Heart right ventricle (tissue), 16 donors: Measurements from ENCODE around the gene GP9. TPM values are rescaled to one million over a fixed set of nuclear protein-coding genes. Genes with fewer than 3 reads are reported as not detected.
A peak's percentile ranks its signal among the peaks of the same experiment; 100 is the strongest.

Experiments used
- ATAC-seq, 8 donors: fragments of 200-7000 bp; cut with Tn5 transposase; one replicate each; pipeline ENCODE4 v1.9.1; 2020; ENCODE audit warnings: mild to moderate bottlenecking in 8 of 8, moderate library complexity in 8 of 8, moderate number of reproducible peaks in 1 of 8
- DNase-seq, 2 donors: peaks; one replicate each; pipeline ENCODE4 v3.0.0-alpha.2; 2020
- H3K27ac ChIP-seq, 10 donors: fragments of 200-600 bp; sonication (generic) in 2 of 10; one replicate each; pipeline versions ENCODE4 v1.5.0 to v1.8.0; 2020 to 2022; ENCODE audit warnings: mild to moderate bottlenecking in 3 of 10
- H3K27me3 ChIP-seq, 7 donors: fragments of 200-600 bp; one replicate each; pipeline ENCODE4 v1.8.0; 2021 to 2022; ENCODE audit warnings: mild to moderate bottlenecking in 2 of 7
- H3K36me3 ChIP-seq, 9 donors: fragments of 200-600 bp; sonication (generic) in 1 of 9; one replicate each; pipeline versions ENCODE4 v1.5.0 to v1.8.0; 2020 to 2022; ENCODE audit warnings: mild to moderate bottlenecking in 2 of 9
- H3K4me1 ChIP-seq, 9 donors: fragments of 200-600 bp; sonication (generic) in 1 of 9; one replicate each; pipeline versions ENCODE4 v1.5.0 to v1.8.0; 2020 to 2022; ENCODE audit warnings: mild to moderate bottlenecking in 4 of 9
- H3K4me3 ChIP-seq, 10 donors: fragments of 200-600 bp; sonication (generic) in 2 of 10; one replicate each; pipeline versions ENCODE4 v1.5.0 to v1.8.0; 2020 to 2022; ENCODE audit warnings: mild to moderate bottlenecking in 7 of 10, moderate library complexity in 2 of 10
- H3K9me3 ChIP-seq, 11 donors: fragments of 200-600 bp in 10 of 11; sonication (generic) in 2 of 11; one replicate each; pipeline versions ENCODE4 v1.5.0 to v1.8.0; 2013 to 2022; ENCODE audit warnings: mild to moderate bottlenecking in 2 of 11, control low read depth in 1 of 11, moderate library complexity in 1 of 11
- CTCF ChIP-seq, 9 donors: fragments of 200-600 bp; sonication (generic) in 2 of 9; IDR thresholded peaks; one replicate each; pipeline versions ENCODE4 v1.5.0 to v1.8.0; 2021 to 2022; ENCODE audit warnings: antibody characterized with exemption in 9 of 9, mild to moderate bottlenecking in 5 of 9, moderate library complexity in 1 of 9
- WGBS, 2 donors: extraction: QIAGEN DNeasy Blood & Tissue Kit; methylation state at CpG; one replicate each; pipeline ENCODE4 v1.1.7; 2013; ENCODE audit warnings: inconsistent platforms in 1 of 2; 5-methylcytosine and 5-hydroxymethylcytosine counted together
- intact Hi-C, 10 donors: fragments of 100-400 bp; cut with DNase I; formaldehyde crosslinking; loops; one replicate each; pipeline versions ENCODE4 v1.11.1 to v1.14.2; 2022
- polyA plus RNA-seq, 2 donors: library from polyadenylated mRNA; stranded (reverse); fragments of 200-250 nt; gene quantifications; one replicate each; pipeline ENCODE4 v1.2.3, GENCODE V29; 2013
- total RNA-seq, 10 donors: library from RNA; stranded (reverse); fragmentation: NEBNext Ultra II Directional in 3 of 10; extraction: Animal tissue kit (Norgen Biotek cat#: 25700) in 3 of 10; gene quantifications; one replicate each; pipeline versions ENCODE4 v1.2.1 to v1.2.4, GENCODE V29; 2021 to 2023
- donor health status: Arrhythmogenic right ventricular cardiomyopathy.
- donor health status: ischemic (EF 13 %, LVEDD 7.1; RV severe dilation, severe dysfunction).
- donor health status: healthy with polysubstance abuse.
- donor health status: DM: no; HTN: yes; CAD: no.
- donor health status: DM: no; HTN: no; CAD: no.
- donor health status: ischemic (EF 25% LVEDD 6.9; RV normal size, moderate dysfunction).
- donor health status: ischemic (EF 25% LVEDD 5.7; RV mildly dilated, moderate dysfunction).
- donor health status: healthy.
- donor health status: DM: yes; HTN: yes; CAD: no.
- donor health status: Ischemic cardiomyopathy.
- donor health status: ischemic (EF 35%, LVEDD 5.7; RV mildly dilated, moderate dysfunction).
- donor health status: nonischemic (EF 11% LVEDD 7.7; RV severe dilation, severe dysfunction).
- donor health status: DM: yes; HTN: yes; CAD: no.
- donor health status: PGD.
- donor health status: ischemic (EF 29% LVEDD 5.4; RV normal size, mild dysfunction).
- donor health status: nonischemic (EF 23%, LVEDD 6.1; RV moderate dilation, normal function).

The GP9 gene
- total and polyA plus RNA-seq, 12 donors, result 0.13 TPM; not detected in 11

GRCh38 chr3:129104051-129104450 is 43.5 kb downstream of the GP9 start:
- Histone ChIP-seq H3K4me3 (no peak overlapping the region), H3K36me3 (peaks cover 0 to 41% (median 0%) of the 10 kb centered on the region in 9 donors), H3K27ac (no peak overlapping the region), H3K9me3 (no peaks in the 10 kb centered on the region), H3K4me1 (peaks cover 0 to 30% (median 18%) of the 10 kb centered on the region in 9 donors), H3K27me3 (no peaks in the 10 kb centered on the region)
- no peak for ATAC-seq
- DNase-seq, result no peak
- intact Hi-C loops, result no loop called here
- TF ChIP-seq CTCF (IDR thresholded peaks at IDR 0.05), result no peak
- 95 to 96% methylated on average over 6 of the region's 6 CpGs for WGBS, 2 donors

GRCh38 chr3:129104498-129105079 is 44.0 kb downstream of the GP9 start:
- ATAC-seq (no peak), DNase-seq (no peak)
- H3K4me3 ChIP-seq, result no peak overlapping the region
- WGBS, 2 donors, result 86 to 88% methylated on average over 6 of the region's 6 CpGs
- peaks cover 0 to 41% (median 0%) of the 10 kb centered on the region in 9 donors for H3K36me3 ChIP-seq
- intact Hi-C loops, result no loop called here
- no peak for TF ChIP-seq CTCF (IDR thresholded peaks at IDR 0.05)
- peaks cover 0 to 30% (median 18%) of the 10 kb centered on the region in 9 donors for H3K4me1 ChIP-seq
- H3K27me3 ChIP-seq, result no peaks in the 10 kb centered on the region
- no peak overlapping the region for H3K27ac ChIP-seq
- H3K9me3 ChIP-seq, result no peaks in the 10 kb centered on the region

GRCh38 chr3:129105862-129106261 is 45.3 kb downstream of the GP9 start:
- no peak for ATAC-seq

GRCh38 chr3:129106320-129106719 is 45.7 kb downstream of the GP9 start:
- DNase-seq, result no peak
- Histone ChIP-seq H3K36me3 (peaks cover 0 to 57% (median 0%) of the 10 kb centered on the region in 9 donors), H3K27ac (no peak overlapping the region), H3K4me1 (peaks cover 0 to 25% (median 15%) of the 10 kb centered on the region in 9 donors), H3K4me3 (no peak overlapping the region), H3K9me3 (no peaks in the 10 kb centered on the region), H3K27me3 (no peaks in the 10 kb centered on the region)
- peak in 7 of 8 donors; percentile 31 to 66 (median 41) for ATAC-seq
- TF ChIP-seq CTCF (IDR thresholded peaks at IDR 0.05), result peak in 1 of 9 donors; percentile 10
- WGBS, 2 donors, result 85% methylated on average over 5 of the region's 5 CpGs
- intact Hi-C loops, result no loop called here

More at GRCh38 chr3:129105862-129106261, 45.3 kb downstream of the GP9 start:
- 67 to 83% methylated on average over 4 of the region's 4 CpGs for WGBS, 2 donors
- H3K9me3 ChIP-seq, result no peaks in the 10 kb centered on the region
- H3K4me3 ChIP-seq, result no peak overlapping the region
- no peak for TF ChIP-seq CTCF (IDR thresholded peaks at IDR 0.05)
- intact Hi-C loops, result no loop called here
- peaks cover 0 to 52% (median 0%) of the 10 kb centered on the region in 9 donors for H3K36me3 ChIP-seq
- no peaks in the 10 kb centered on the region for H3K27me3 ChIP-seq
- no peak for DNase-seq
- H3K27ac ChIP-seq, result no peak overlapping the region
- peaks cover 0 to 30% (median 18%) of the 10 kb centered on the region in 9 donors for H3K4me1 ChIP-seq
